Glomerular visceral epithelial cell (primary cell): ENCODE results near the gene CCNI.
"Not testable (repeated sequence)": the region's sequence is repeated elsewhere in the genome, so short reads cannot be mapped to it uniquely, and the experiment has no call there.

Experiments
- DNase-seq: peaks from one replicate; pipeline ENCODE4 v3.0.0-alpha.2; 2016; ENCODE audit errors: extremely low spot score

Gene CCNI

DNA sequence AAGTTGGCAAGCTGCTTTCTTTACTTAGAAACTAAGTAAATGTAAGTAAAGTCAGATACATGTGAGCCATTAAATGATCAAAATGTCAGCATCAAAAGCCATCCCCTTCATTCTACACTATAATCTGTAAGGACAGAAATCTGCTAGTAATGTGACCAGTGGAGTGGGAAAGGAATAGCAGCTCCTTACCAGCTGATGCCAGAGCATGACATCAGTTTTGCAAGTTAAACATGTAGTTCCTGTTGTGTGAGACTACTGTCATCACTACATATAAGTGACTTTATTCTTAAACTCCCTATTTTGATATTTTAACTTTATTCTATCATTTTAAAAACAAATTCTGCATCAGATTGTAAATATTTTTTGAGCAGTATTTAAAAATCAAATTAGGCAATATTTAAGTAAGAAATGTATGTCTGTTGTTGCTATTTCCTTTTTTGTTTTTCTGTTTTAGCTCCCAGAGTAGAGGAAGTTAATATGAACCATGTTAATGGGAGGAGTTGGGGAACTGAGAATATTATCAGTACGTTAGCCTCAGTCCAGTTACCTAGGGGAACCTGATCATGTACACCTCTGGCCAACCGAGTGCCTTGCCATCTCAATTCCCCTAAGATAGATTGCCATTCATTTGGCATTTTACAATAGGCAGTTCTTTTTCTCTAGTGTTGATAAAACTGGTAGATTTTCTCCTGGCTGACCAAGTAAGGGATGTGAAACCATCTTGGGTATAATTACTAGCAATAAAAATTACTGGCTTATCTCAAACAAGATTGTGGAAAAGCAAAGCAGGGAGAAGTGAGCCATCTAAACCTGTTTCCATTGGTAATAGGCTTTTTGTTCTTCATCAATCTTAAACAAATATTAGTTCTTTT lies 34.7 kb downstream of the CCNI start:
- peak; percentile 26 for DNase-seq

DNA sequence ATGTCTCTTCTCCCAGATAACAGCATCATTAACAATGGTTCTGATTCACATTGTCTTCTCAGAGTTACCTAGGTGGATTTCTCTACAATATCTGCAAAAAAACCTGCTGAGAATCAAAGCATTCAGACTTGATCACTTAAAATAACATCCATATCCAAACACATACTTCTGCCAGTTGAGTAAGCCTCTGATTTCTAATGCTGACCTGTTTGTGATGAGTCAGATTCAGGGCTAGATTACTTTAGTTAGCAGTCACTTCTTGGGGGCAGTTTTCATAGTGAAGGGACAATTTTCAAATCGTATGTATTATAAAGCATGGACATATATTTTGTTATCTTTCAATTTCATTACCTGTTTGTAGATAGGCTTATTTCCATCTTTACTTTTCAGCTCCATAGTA lies 35.5 kb downstream of the CCNI start:
- DNase-seq = no peak

DNA sequence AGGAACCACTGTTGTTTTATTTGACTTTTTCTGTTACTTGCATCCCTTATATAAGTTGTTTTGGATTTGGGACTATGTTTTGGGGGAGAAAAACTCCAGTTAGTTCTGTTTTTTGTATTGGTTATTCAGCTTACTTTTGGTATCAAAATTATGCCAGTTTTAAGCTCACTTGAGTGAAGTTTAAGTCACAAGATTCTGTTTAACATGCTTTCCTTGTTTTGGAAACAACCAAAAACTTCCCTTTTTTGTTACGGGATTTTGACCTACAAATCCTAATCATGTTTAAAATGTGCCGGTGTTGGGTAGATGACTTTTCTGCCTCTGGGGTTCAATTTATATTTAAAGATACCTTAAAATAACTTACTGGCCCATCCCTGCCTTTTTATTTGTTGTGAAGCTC lies 36.0 kb downstream of the CCNI start:
- no peak for DNase-seq

DNA sequence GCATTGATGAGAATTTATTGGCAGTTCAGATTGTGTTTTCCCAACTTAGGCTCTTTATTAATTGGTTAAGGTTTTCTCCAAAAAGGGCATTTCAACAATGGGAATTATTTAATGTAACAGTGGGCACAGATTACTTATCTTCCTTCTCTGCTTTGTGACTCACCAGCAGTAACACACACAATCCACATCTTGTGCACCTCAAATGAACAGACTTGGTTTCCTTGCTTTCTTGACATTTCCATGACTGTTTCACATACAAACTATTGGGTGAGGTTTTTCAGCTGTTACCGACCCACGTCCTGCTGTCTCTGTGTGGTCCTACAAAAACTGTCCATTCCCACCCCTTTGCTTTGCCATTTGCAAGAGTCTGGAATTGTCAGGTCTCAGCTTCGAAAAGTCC lies 38.1 kb downstream of the CCNI start:
- DNase-seq = no peak

DNA sequence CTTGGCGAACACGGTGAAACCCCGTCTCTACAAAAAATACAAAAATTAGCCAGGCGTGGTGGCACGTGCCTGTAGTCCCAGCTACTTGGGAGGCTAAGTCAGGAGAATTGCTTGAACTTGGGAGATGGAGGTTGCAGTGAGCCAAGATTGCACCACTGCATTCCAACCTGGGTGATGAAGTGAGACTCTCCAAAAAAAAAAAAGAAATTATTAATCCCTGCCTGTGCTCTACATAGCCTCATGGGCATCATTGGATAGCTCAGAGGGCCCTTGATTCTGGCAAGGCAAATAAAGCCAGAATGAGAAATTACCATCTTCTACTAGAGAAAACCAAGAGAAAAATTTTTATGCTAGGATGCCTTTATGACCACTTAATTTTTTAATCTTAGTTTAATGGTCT lies 38.6 kb downstream of the CCNI start:
- not testable (repeated sequence) for DNase-seq

DNA sequence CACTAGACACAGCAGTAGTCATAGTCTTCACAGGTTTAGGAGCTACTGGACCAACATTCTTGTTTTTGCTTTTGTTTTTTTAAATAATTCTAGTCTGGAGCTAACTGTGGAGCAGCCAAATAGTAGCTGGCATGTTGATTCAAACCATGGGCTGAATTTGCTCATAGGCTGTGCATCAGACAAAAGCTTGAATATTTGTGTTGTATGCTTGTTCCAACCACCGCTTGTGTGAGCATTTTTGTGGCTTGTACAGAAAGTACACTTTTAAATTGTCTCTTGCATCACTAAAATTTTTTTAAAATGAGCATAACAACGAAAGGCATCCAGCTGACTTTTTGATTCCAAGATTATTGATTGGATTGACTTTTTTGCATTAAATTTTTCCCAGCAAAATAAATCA lies 39.6 kb downstream of the CCNI start:
- DNase-seq = no peak

DNA sequence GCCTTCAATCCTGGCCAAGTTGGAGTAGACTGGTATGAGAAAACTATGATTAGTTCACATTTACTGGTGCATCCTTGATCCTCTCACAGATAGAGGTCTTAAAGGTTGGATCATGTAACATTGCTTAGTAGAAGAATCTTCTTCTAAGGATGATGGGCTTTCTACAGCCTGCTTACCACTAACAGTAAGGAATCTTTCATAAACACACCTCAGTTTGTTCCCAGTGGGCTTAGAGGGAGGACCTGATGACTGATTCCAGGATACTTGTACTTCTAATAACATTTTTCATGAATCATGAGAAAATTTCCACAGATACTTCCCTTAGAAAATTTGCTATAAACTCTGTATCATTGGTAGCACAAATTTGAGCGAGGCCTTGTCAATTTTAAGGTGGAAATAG lies 40.6 kb downstream of the CCNI start:
- no peak for DNase-seq

DNA sequence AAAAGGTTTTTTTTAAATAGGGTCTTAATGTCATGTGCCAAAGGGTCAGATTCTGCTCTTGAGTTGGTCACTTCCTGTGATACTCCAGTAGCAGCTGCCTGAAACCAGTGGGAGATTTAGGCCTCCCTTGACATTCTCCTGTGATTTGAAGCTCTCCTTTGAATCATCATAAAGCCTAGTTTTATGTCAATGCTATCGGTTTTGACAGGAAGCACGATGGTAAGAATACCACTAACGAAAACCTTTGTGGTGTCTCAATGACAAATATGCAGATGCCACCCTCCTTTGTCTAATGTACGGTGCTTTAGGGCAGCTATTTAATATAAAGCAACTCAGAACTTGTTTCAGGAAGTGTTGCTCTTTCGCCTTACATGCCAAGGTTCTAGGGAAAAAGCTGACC lies 44.2 kb downstream of the CCNI start:
- DNase-seq = no peak

DNA sequence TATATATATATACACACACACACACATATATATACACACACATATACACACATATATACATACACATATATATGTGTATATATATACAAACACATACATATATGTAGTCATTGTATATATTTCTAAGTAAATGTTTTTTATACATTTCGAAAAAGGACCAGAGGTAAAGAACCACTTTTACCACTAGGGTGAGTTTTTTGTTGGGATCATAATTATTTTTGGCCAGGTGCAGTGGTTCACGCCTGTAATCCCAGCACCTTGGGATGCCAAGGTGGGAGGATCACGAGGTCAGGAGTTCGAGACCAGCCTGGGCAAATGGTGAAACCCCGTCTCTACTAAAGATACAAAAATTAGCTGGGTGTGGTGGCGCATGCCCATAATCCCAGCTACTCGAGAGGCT lies 46.0 kb downstream of the CCNI start:
- DNase-seq = not testable (repeated sequence)

DNA sequence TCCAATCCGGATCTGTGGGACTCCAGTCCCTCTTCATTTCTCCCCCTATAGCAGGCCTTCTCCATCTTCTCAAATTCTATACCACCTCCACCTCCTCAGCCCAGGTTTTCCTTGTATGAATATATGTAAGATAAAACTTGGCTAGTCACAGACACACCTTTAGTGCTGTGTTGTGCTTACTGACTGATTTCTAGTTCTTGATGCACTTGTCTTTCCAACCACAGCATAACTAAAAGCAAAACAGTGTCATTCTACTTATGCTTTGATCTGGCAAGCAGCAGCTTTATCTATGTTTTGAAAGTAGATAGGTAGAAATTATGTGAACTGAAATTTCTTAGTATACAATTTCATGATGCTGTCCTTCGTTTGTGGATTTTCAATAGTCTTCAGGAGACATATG lies 47.5 kb downstream of the CCNI start:
- DNase-seq = no peak

DNA sequence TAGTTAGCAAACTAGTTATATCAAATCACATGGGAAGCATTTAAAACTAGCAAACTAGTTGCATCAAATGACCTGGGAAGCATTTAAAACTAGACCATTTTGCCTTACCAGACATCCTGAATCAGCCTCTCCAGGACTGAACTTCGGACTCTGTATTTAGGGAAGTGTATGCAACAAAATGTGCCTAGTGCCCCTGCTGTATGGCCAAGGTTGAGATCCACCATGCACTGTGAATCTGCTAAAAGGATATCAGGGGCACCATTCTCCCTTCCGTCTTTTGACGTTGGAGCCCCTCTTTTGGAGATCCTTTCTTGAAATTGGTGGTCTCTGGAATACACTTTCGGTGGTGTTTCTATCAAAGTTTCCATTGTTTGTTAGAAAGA lies 49.5 kb downstream of the CCNI start:
- DNase-seq = no peak

DNA sequence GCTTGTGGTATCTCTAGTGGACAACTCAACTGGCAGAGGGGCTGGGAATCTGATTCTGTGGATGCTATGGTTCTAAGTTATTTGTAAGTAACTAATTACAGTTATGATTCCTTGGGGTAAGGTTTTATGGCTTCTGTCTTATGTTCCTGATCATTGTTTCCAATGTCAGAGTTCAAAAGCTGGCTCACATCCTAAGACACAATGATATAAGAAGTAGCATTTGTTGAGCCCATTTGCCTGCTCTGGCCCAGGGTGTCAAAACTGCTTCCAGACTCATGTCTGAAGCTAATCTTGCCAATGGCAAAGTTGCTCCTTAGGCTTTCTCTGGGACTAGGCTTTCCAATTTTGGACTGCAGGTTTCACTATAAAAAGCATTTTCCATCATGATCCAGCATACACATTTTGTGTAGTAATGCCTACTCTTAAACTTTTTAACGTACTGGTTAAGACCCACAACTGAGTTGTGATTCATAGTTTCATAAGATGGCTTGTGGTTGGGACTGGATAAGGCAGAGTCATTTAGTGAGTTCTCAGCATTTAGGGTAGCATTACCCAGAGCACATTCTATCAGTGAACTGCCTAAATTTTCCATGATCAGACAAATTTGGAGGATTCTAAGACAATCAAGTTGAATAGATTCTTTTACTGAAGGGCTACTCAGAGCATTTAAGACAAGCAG lies 50.0 kb downstream of the CCNI start:
- no peak for DNase-seq

DNA sequence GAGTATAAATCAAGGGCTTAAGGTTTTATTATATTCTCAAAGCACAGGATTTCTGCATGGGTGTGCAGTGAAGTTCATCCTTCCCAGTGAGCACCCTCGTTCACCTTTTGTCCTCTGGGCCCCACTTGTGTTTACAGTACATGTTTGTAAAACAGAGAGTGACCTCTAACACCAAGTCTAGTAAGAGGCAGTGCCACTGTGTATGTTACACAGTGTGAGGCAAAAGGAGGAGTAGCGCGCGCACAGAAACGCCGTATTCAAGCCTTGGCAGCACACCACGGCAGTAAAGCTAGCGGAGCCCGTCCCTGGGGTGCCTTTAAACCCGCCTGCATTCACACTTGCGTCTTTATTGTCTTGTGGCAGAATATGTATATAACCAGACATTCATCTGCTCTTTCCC lies 51.9 kb downstream of the CCNI start:
- DNase-seq = no peak

DNA sequence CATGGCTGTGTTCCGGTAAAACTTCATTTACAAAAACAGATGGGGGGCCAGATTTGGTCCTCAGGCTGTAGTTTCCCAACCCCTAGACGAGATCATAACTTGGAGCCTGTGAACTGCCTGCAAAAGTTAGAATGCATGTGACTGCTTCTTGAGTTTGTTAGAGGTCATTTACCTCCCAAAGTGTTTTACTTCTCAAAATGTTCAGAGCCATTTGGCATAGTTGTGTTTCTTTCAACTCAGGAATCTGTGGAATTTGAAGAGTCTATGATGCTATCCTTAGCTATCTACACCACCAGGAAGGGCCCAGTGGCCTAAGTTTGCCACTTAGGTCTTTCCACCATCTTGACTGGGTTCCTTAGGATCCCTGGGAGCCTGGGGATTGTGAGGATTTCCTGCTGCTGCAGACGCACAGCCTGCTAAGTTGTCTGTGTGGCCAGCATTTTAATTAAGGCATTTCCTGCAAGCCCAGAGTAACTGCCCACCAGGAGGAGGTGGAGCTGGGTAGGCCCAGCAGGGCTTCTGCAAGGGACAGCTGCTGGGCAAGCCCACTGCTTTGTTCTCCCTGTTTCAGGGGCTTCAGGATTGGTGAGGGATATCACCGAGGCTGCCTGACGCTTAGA lies 53.1 kb downstream of the CCNI start:
- DNase-seq = peak; percentile 64

DNA sequence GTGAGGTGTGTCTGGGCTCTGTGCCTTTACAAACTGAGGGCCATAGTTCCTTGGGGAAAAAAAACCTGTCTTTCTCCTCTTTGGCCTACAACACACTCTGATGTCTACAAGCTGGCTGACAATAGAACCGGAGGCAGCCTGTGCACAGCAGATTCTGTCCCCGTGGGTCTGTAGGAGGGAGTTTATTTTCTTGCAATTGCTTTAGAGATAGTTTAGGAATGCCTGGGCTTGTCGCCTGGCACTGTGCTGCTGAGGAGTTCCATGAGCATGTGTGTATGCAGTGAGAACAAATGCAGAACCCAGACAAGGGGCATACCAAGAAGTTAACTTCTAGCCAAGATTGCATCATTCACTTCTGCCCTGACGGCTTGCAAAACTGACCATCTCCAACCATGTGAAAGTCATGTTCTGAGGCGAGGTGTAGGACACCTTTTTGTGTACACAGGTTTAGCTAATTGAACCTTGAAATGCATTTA lies 54.1 kb downstream of the CCNI start:
- DNase-seq = peak; percentile 20

DNA sequence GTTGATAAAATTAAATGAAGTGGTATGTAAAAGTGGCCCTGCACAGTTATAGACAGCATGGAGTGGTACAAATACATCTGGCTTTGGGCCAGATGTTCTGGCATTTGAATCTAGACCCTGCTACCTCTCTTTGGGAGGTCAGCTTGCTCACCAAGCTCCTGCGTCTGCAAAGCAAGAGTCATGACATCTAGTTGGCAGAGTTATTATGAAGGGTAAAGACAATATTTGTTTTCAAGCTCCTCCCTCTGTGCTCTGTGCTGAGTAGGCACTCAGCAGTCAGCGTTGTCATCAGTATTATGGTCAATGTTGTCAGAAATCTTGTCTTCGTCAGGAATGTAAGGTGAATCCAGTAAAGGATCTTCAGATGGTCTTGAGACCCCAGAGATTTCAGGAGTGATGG lies 55.8 kb downstream of the CCNI start:
- no peak for DNase-seq

DNA sequence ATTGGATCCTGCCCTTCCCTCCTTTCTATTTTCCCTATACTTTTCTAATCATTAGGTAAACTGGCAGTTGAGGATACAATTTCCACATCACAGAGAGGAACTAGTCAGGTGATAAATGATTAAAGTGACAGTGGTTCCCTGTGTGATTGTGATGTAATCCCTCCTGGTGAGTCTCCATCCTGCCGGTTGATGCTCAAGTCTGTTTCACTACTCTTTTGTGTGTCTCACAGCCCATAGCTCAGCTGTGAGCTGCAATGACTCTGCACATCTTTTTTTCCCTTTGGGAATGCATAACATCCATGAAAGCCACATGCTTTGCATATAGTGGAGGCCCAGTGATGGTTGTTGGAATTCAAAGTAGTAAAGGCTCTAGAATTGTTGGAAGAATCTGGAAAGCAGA lies 60.4 kb downstream of the CCNI start:
- peak; percentile 67 for DNase-seq

DNA sequence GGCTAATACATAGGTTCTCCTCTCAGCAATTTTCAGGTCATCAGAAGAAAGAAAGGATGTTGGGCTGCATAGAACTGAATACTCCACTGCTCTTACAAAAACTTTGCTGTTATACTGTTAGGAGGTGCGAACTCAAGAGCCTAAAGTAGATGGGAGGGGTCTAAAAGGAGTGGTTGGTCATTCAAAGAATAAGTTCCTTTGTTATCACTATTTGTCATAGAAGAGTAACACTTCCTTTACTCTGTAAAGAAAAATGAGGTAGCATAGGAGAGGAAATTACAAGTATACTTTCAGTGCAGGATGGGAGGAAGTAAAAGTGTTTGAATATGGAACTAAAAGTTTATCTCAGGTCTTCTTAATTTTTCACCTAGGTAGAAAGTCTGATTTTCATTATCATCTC lies 61.5 kb downstream of the CCNI start:
- DNase-seq = no peak

DNA sequence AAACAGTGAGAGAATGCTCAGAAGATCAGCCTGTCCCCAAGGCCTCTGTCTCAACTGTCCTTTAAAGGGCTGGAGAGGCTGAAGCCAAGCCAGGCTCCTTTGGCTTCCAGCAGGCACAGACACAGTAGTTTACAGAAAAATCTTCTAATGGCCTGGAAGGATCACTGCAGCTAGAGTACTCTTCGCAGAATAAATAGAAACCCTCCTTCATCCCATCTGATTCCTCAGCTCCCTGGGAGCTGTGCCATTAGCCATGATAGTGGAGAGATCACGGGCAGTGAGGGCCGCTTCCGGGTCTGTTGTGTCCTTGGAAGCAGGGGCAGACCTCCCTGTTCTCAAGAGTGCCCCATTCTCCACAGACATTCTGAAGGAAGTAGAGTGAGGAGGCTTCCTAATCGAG lies 63.1 kb downstream of the CCNI start:
- no peak for DNase-seq

DNA sequence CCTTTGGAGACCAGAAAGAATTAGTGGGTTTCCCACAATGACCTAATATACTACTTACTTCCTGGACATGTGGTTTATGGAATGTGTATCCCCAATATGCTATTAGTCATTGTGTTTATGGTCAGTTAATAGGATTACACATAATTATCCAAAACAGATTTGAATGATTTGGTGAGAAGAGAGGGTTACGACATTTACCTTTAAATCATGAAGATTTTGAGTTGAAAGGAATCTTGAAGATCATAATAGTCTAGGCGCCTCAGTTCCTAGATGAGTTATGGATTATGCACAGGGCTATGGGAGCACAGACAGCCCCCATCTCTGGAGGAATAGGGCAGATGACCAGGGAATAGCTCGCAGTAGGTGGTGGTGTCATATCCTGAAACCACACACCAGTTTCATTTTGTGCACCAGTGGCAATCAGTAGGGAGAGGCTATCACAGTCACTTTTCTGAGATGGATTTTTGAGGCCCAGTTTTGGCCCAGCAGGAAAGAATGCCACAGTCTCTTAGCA lies 64.9 kb downstream of the CCNI start:
- peak; percentile 78 for DNase-seq

DNA sequence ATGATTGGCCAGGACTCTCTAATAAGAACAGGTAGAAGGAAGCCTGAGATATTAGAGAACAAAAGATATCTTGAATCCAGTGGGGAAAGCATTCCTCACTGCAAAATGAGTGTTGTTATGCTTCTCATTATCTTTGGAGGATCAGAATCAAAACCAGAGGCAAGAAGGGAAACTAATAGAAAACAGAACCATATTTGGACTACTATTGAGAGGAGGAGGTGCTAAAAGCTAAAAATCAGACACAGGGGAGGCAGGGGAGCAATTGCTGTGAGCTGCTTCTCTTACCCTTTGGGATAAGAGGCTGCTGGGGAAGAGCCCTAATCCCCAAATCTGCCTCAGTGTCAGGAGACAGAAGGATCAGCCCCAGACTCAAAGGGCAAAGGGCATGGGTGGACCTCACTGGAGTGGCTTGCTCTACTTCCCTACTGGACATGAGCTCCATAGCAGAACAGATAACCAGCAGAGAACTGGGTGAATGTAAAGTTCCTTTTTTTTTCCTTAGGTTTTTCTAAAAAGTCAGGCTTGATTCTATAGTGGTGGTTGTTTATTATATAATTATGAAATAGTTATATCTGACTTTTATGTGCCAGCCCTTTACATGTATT lies 66.2 kb downstream of the CCNI start:
- no peak for DNase-seq
